Subcutaneous abdominal adipose tissue (tissue), 5 donors: ENCODE results near the gene NUP210L.

ENCODE experiments used
- H3K27ac ChIP-seq: one replicate; pipeline ENCODE4 v1.7.0; 2013; ENCODE audit warnings: low read depth, mild to moderate bottlenecking, inconsistent platforms, low read length, moderate library complexity
- H3K27me3 ChIP-seq, 5 donors: one replicate each; pipeline ENCODE4 v1.7.0; 2013; ENCODE audit warnings: low read length in 5 of 5, inconsistent platforms in 1 of 5; ENCODE audit not compliant: control insufficient read depth in 5 of 5, insufficient read depth in 4 of 5
- H3K36me3 ChIP-seq, 5 donors: one replicate each; pipeline ENCODE4 v1.7.0; 2013; ENCODE audit warnings: low read length in 5 of 5; ENCODE audit not compliant: control insufficient read depth in 5 of 5, insufficient read depth in 5 of 5
- H3K4me1 ChIP-seq, 5 donors: one replicate each; pipeline ENCODE4 v1.7.0; 2013; ENCODE audit warnings: low read length in 5 of 5, mild to moderate bottlenecking in 3 of 5, moderate library complexity in 1 of 5; ENCODE audit not compliant: control insufficient read depth in 5 of 5, insufficient read depth in 5 of 5
- H3K4me3 ChIP-seq, 5 donors: one replicate each; pipeline ENCODE4 v1.7.0; 2013; ENCODE audit warnings: low read length in 5 of 5, low read depth in 1 of 5
- H3K9ac ChIP-seq, 5 donors: one replicate each; pipeline ENCODE4 v1.7.0; 2013; ENCODE audit warnings: low read length in 5 of 5, mild to moderate bottlenecking in 4 of 5, moderate library complexity in 3 of 5
- H3K9me3 ChIP-seq, 5 donors: one replicate each; pipeline ENCODE4 v1.7.0; 2013; ENCODE audit warnings: low read length in 5 of 5; ENCODE audit not compliant: control insufficient read depth in 5 of 5
- donor health status: healthy.
- donor health status: healthy.
- donor health status: healthy.
- donor health status: healthy.
- donor health status: healthy.

NUP210L gene

GRCh38 chr1:153944005-153944826 lies 210.7 kb downstream of the NUP210L start:
- Histone ChIP-seq H3K36me3 (peaks cover 0 to 66% (median 61%) of the 10 kb centered on the region in 5 donors), H3K27me3 (no peaks in the 10 kb centered on the region), H3K4me3 (peak overlapping the region; percentile 66 to 82 (median 75)), H3K27ac (peak overlapping the region; percentile 84), H3K9me3 (no peaks in the 10 kb centered on the region), H3K4me1 (peaks cover 0 to 52% (median 40%) of the 10 kb centered on the region in 5 donors), H3K9ac (peak overlapping the region in 4 of 5 donors; percentile 72 to 91 (median 89))

GRCh38 chr1:153942766-153943549 lies 211.9 kb downstream of the NUP210L start:
- H3K9me3 ChIP-seq, result no peaks in the 10 kb centered on the region
- peaks cover 0 to 63% (median 53%) of the 10 kb centered on the region in 5 donors for H3K36me3 ChIP-seq
- no peak overlapping the region for H3K9ac ChIP-seq
- no peak overlapping the region for H3K4me3 ChIP-seq
- no peak overlapping the region for H3K27ac ChIP-seq
- peaks cover 0 to 52% (median 40%) of the 10 kb centered on the region in 5 donors for H3K4me1 ChIP-seq
- H3K27me3 ChIP-seq, result no peaks in the 10 kb centered on the region
